HepG2 (cell line): ENCODE measurements around the gene NCDN. TPM values are rescaled to one million over a fixed set of nuclear protein-coding genes. Genes with fewer than 3 reads are reported as not detected.
A peak's percentile ranks its signal among the peaks of the same experiment; 100 is the strongest.

Source experiments
- ADNP ChIP-seq: sonication (generic); formaldehyde crosslinking; IDR thresholded peaks from 2 replicates; pipeline ENCODE4 v1.4.0; 2020; ENCODE audit warnings: missing genetic modification reagents
- ATAD3A ChIP-seq: sonication (generic); formaldehyde crosslinking; IDR thresholded peaks from 2 replicates; pipeline ENCODE4 v1.4.0; 2020; ENCODE audit warnings: missing genetic modification reagents
- ATF7 ChIP-seq, 2 experiments: fragments of 450-650 bp in 1 of 2; sonication (generic) in 1 of 2; formaldehyde crosslinking in 1 of 2; IDR thresholded peaks; 2 replicates each; pipeline versions ENCODE4 v1.4.0 to v1.6.1; 2016 to 2020; ENCODE audit warnings: antibody characterized with exemption in 1 of 2, mild to moderate bottlenecking in 1 of 2, missing genetic modification reagents in 1 of 2
- KIAA2018 ChIP-seq: sonication (generic); formaldehyde crosslinking; IDR thresholded peaks from 2 replicates; pipeline ENCODE4 v1.5.0; 2020; ENCODE audit warnings: mild to moderate bottlenecking, missing genetic modification reagents, borderline replicate concordance
- KLF12 ChIP-seq: sonication (generic); formaldehyde crosslinking; IDR thresholded peaks from 2 replicates; pipeline ENCODE4 v1.4.0; 2020; ENCODE audit warnings: missing genetic modification reagents, borderline replicate concordance
- MNT ChIP-seq: fragments of 450-650 bp; IDR thresholded peaks from 2 replicates; pipeline ENCODE4 v1.6.1; 2016
- NR2C2 ChIP-seq: sonication (generic); formaldehyde crosslinking; IDR thresholded peaks from 2 replicates; pipeline ENCODE4 v1.4.0; 2020; ENCODE audit warnings: missing genetic modification reagents, mild to moderate bottlenecking, moderate library complexity, borderline replicate concordance
- PAXIP1 ChIP-seq: sonication (generic); formaldehyde crosslinking; conservative IDR thresholded peaks from 2 replicates; pipeline ENCODE4 v1.4.0; 2020; ENCODE audit warnings: mild to moderate bottlenecking, missing genetic modification reagents, moderate library complexity
- TFDP2 ChIP-seq: sonication (generic); formaldehyde crosslinking; IDR thresholded peaks from 2 replicates; pipeline ENCODE4 v1.4.0; 2020; ENCODE audit warnings: missing genetic modification reagents
- ZC3H13 ChIP-seq: sonication (generic); formaldehyde crosslinking; IDR thresholded peaks from 2 replicates; pipeline ENCODE4 v1.8.1; 2023; ENCODE audit warnings: mild to moderate bottlenecking, missing genetic modification reagents, moderate library complexity
- ZNF235 ChIP-seq: sonication (generic); formaldehyde crosslinking; IDR thresholded peaks from 2 replicates; pipeline ENCODE4 v1.8.1; 2023; ENCODE audit warnings: mild to moderate bottlenecking, missing genetic modification reagents, borderline replicate concordance
- ZNF451 ChIP-seq: sonication (generic); formaldehyde crosslinking; IDR thresholded peaks from 2 replicates; pipeline ENCODE4 v1.5.0; 2020; ENCODE audit warnings: mild to moderate bottlenecking, missing genetic modification reagents
- ZSCAN22 ChIP-seq: sonication (generic); formaldehyde crosslinking; IDR thresholded peaks from 2 replicates; pipeline ENCODE4 v1.4.0; 2020; ENCODE audit warnings: mild to moderate bottlenecking, missing genetic modification reagents
- polyA plus RNA-seq, 8 experiments: library from polyadenylated mRNA; depleted of rRNA in 3 of 8; stranded (reverse) in 7 of 8; unstranded in 1 of 8; fragments of >200 nt; fragmentation: Illumina TruSeq in 4 of 8; extraction: Trizol in 4 of 8; gene quantifications; 2 replicates each; pipeline versions ENCODE4 v1.2.1 to v1.2.3, GENCODE V29; 2011 to 2016; ENCODE audit warnings: low read depth in 4 of 8, missing spikeins in 1 of 8, mixed read lengths in 1 of 8; ENCODE audit not compliant: insufficient read depth in 1 of 8
- total RNA-seq, 5 experiments: library from RNA; depleted of rRNA; stranded (reverse); fragments of >200 nt; fragmentation: Illumina TruSeq; extraction: Trizol; gene quantifications; 2 replicates each; pipeline ENCODE4 v1.2.3, GENCODE V29; 2016; ENCODE audit warnings: low read depth in 1 of 5

Gene NCDN
- total and polyA plus RNA-seq, 2 of the 13 experiments (the other 11 are each of a cell fraction or from before 2014, with no cell fraction given) = 6.6 to 9.3 TPM

- TF ChIP-seq KIAA2018 (0 out of 2 replicates have a peak, but pooled peaks have one; percentile 67), ADNP (CRISPR knock-in tag) (no peak), NR2C2 (peak; percentile 100), ZC3H13 (CRISPR knock-in tag) (peak; percentile 71; the same call in 1 of the 2 replicates), ZNF235 (CRISPR knock-in tag) (no peak), PAXIP1 (0 out of 2 replicates have a peak, but pooled peaks have one; percentile 45), ATF7 (IDR thresholded peaks at IDR 0.05) (peak; percentile 56), ATF7 (CRISPR knock-in tag; IDR thresholded peaks at IDR 0.05) (0 out of 2 replicates have a peak, but pooled peaks have one; percentile 55), KLF12 (CRISPR knock-in tag) (peak; percentile 52; the same call in 1 of the 2 replicates), MNT (0 out of 2 replicates have a peak, but pooled peaks have one; percentile 15), ATAD3A (CRISPR knock-in tag) (no peak), ZSCAN22 (CRISPR knock-in tag) (0 out of 2 replicates have a peak, but pooled peaks have one; percentile 22), TFDP2 (CRISPR knock-in tag) (peak; percentile 55), ZNF451 (CRISPR knock-in tag) (0 out of 2 replicates have a peak, but pooled peaks have one; percentile 1)
These were observed at the start of gene NCDN (continued) for GRCh38 chr1:35557611-35558373.
